GM12878 (cell line): ENCODE measurements around the gene MUC5B. TPM values are rescaled to one million over a fixed set of nuclear protein-coding genes. Genes with fewer than 3 reads are reported as not detected.

Experiments used
- ATAC-seq: fragments of 200-7000 bp; cut with Tn5 transposase; 3 replicates; pipeline ENCODE4 v1.9.1; 2020; ENCODE audit warnings: mild to moderate bottlenecking, moderate library complexity
- BruUV-seq: library from RNA; stranded (reverse); fragments of 400-500 nt; replicated peaks from 2 replicates; lab custom pipeline; 2021; lab: Mats Ljungman, UMichigan
- CTCF ChIA-PET: fragments of 300-600 bp; sonication (Branson Sonifier 250); formaldehyde crosslinking; extraction: SDS; loops from one replicate; lab custom pipeline; 2021; ENCODE audit warnings: inconsistent platforms; lab: Yijun Ruan, JAX
- POLR2A ChIA-PET: fragments of 350-600 bp; formaldehyde crosslinking; extraction: SDS; loops from one replicate; lab custom pipeline; 2021; ENCODE audit warnings: inconsistent platforms; lab: Charles Lee
- RAD21 ChIA-PET: fragments of 300-600 bp; sonication (Branson Sonifier 250); formaldehyde crosslinking; loops from one replicate; lab custom pipeline; 2023; ENCODE audit warnings: antibody characterized with exemption; ENCODE audit not compliant: unreplicated experiment; lab: Charles Lee
- SMC1A ChIA-PET: fragments of 300-600 bp; sonication (Branson Sonifier 250); formaldehyde crosslinking; loops from one replicate; lab custom pipeline; 2023; ENCODE audit not compliant: unreplicated experiment, uncharacterized antibody; lab: Charles Lee
- DNase-seq: peaks from one replicate; pipeline ENCODE4 v3.0.0-alpha.2; 2011; ENCODE audit warnings: low read depth, low spot score
- FAIRE-seq: peaks from 3 replicates; lab custom pipeline; 2011; peaks lifted over from hg19 to GRCh38; lab: Jason Lieb, UNC
- H2AFZ ChIP-seq: 2 replicates; pipeline ENCODE4 v1.6.0; 2011; ENCODE audit warnings: low read depth, low read length, control low read depth; ENCODE audit not compliant: control insufficient read depth
- H3K27ac ChIP-seq: 2 replicates; pipeline ENCODE4 v1.5.1; 2011; ENCODE audit warnings: control low read depth; ENCODE audit not compliant: control insufficient read depth, insufficient read depth
- H3K27me3 ChIP-seq, 2 experiments: replicated peaks in 1 of 2; 2 replicates each; pipeline versions ENCODE4 v1.6.0 to v1.6.1; 2011; ENCODE audit warnings: low read length in 1 of 2; ENCODE audit not compliant: control insufficient read depth in 2 of 2, insufficient read depth in 2 of 2
- H3K36me3 ChIP-seq, 2 experiments: 2 replicates each; pipeline ENCODE4 v1.5.1; 2011; ENCODE audit warnings: low read length in 1 of 2; ENCODE audit not compliant: control insufficient read depth in 2 of 2, insufficient read depth in 2 of 2
- H3K4me1 ChIP-seq: 2 replicates; pipeline ENCODE4 v1.6.1; 2011; ENCODE audit warnings: mild to moderate bottlenecking, low read length, moderate library complexity, mixed read lengths; ENCODE audit not compliant: control insufficient read depth, insufficient read depth
- H3K4me2 ChIP-seq: 2 replicates; pipeline ENCODE4 v1.6.0; 2011; ENCODE audit warnings: control low read depth; ENCODE audit not compliant: control insufficient read depth, insufficient read depth
- H3K4me3 ChIP-seq: fragments of 200-600 bp; sonication (generic); 2 replicates; pipeline ENCODE4 v1.5.1; 2016
- H3K79me2 ChIP-seq: 2 replicates; pipeline ENCODE4 v1.6.0; 2011; ENCODE audit warnings: low read length; ENCODE audit not compliant: control insufficient read depth, insufficient read depth
- H3K9ac ChIP-seq: 2 replicates; pipeline ENCODE4 v1.8.0; 2011; ENCODE audit warnings: low read length, control low read depth, mixed read lengths; ENCODE audit not compliant: control insufficient read depth, insufficient read depth
- H3K9me3 ChIP-seq: replicated peaks from 3 replicates; pipeline ENCODE4 v1.5.1; 2011; ENCODE audit warnings: mild to moderate bottlenecking, low read length; ENCODE audit not compliant: control insufficient read depth, insufficient read depth
- H4K20me1 ChIP-seq: 2 replicates; pipeline ENCODE4 v1.6.0; 2011; ENCODE audit not compliant: control insufficient read depth, insufficient read depth
- BRCA1 ChIP-seq: IDR thresholded peaks from 2 replicates; pipeline ENCODE4 v1.6.1; 2011; ENCODE audit warnings: low read depth, low read length, improper control_type of control experiment
- CEBPB ChIP-seq, 2 experiments: fragments of 150-350 bp in 1 of 2; IDR thresholded peaks; 2 replicates each; pipeline ENCODE4 v1.6.1; 2012 to 2014; ENCODE audit warnings: low read depth in 2 of 2, low read length in 2 of 2, borderline replicate concordance in 1 of 2, inconsistent platforms in 1 of 2
- CHD1 ChIP-seq: IDR thresholded peaks from 2 replicates; pipeline ENCODE4 v1.6.1; 2012; ENCODE audit warnings: low read depth, low read length, improper control_type of control experiment
- JUNB ChIP-seq: IDR thresholded peaks from 2 replicates; pipeline ENCODE4 v1.6.1; 2016; ENCODE audit warnings: antibody characterized with exemption, mild to moderate bottlenecking
- NR2F1 ChIP-seq: fragments of 450-650 bp; conservative IDR thresholded peaks from 2 replicates; pipeline ENCODE4 v1.6.1; 2017; ENCODE audit warnings: mild to moderate bottlenecking
- PKNOX1 ChIP-seq: fragments of 450-650 bp; IDR thresholded peaks from 2 replicates; pipeline ENCODE4 v1.6.1; 2016; ENCODE audit warnings: mild to moderate bottlenecking
- PML ChIP-seq: IDR thresholded peaks from 2 replicates; pipeline ENCODE4 v1.6.1; 2012; ENCODE audit warnings: low read length, inconsistent platforms
- SMAD1 ChIP-seq: fragments of 450-650 bp; IDR thresholded peaks from 2 replicates; pipeline ENCODE4 v1.6.1; 2018; ENCODE audit warnings: mild to moderate bottlenecking, low read depth; ENCODE audit not compliant: partially characterized antibody
- SUPT20H ChIP-seq: IDR thresholded peaks from 2 replicates; pipeline ENCODE4 v1.6.1; 2011; ENCODE audit warnings: low read depth, mild to moderate bottlenecking, low read length, moderate library complexity, borderline replicate concordance; ENCODE audit not compliant: control insufficient read depth
- SUZ12 ChIP-seq: fragments of 200-600 bp; sonication (generic); IDR thresholded peaks from one replicate; pipeline ENCODE4 v1.6.1; 2018; ENCODE audit warnings: antibody characterized with exemption, mild to moderate bottlenecking; ENCODE audit not compliant: unreplicated experiment
- ZBTB33 ChIP-seq: fragments of 450-650 bp; IDR thresholded peaks from 2 replicates; pipeline ENCODE4 v1.6.1; 2017; ENCODE audit warnings: mild to moderate bottlenecking
- ZSCAN29 ChIP-seq: fragments of 450-650 bp; IDR thresholded peaks from 2 replicates; pipeline ENCODE4 v1.6.1; 2017; ENCODE audit warnings: mild to moderate bottlenecking, moderate library complexity
- WGBS: methylation state at CpG from one replicate; pipeline ENCODE4 v1.1.6; 2016; ENCODE audit warnings: low lambda C conversion rate; ENCODE audit not compliant: insufficient replicate concordance, insufficient coverage; ENCODE audit errors: missing lambda C conversion rate; 5-methylcytosine and 5-hydroxymethylcytosine counted together
- in situ Hi-C: fragments of 300-500 bp; cut with MboI; formaldehyde crosslinking; loops from 9 replicates; pipeline ENCODE4 v1.14.3; 2018; ENCODE audit warnings: mixed read lengths
- intact Hi-C: fragments of 100-400 bp; cut with micrococcal nuclease; formaldehyde crosslinking; loops from one replicate; pipeline ENCODE4 v1.14.2; 2022; ENCODE audit not compliant: unreplicated experiment
- polyA plus RNA-seq, 11 experiments: library from polyadenylated mRNA; depleted of rRNA in 4 of 11; unstranded in 6 of 11; stranded (reverse) in 5 of 11; fragments of >200 nt; fragmentation: Nextera tagmentation in 4 of 11; fragmentation: Illumina TruSeq in 1 of 11; extraction: Ambion mirVana in 4 of 11; extraction: Trizol in 1 of 11; gene quantifications; 1 replicate in 1 of 11; 2 replicates in 10 of 11; pipeline versions ENCODE4 v1.2.1 to v1.2.3, GENCODE V29; 2011 to 2016; ENCODE audit warnings: inconsistent platforms in 2 of 11, missing spikeins in 2 of 11, low read depth in 1 of 11
- total RNA-seq, 4 experiments: library from RNA; depleted of rRNA in 3 of 4; stranded (reverse); fragments of >200 nt in 3 of 4; fragmentation: Illumina TruSeq in 1 of 4; extraction: Trizol in 1 of 4; gene quantifications; 2 replicates each; pipeline versions ENCODE4 v1.2.1 to v1.2.3, GENCODE V29; 2013 to 2021
- TF ChIP-seq, protein P1 (sequence below): fragments of 450-650 bp; IDR thresholded peaks from 2 replicates; pipeline ENCODE4 v1.6.1; 2017; ENCODE audit warnings: borderline replicate concordance

Gene MUC5B
- total and polyA plus RNA-seq, 10 of the 15 experiments (the other 5 are each of a cell fraction or from before 2014, with no cell fraction given): 1.5 TPM; not detected in 9

DNA sequence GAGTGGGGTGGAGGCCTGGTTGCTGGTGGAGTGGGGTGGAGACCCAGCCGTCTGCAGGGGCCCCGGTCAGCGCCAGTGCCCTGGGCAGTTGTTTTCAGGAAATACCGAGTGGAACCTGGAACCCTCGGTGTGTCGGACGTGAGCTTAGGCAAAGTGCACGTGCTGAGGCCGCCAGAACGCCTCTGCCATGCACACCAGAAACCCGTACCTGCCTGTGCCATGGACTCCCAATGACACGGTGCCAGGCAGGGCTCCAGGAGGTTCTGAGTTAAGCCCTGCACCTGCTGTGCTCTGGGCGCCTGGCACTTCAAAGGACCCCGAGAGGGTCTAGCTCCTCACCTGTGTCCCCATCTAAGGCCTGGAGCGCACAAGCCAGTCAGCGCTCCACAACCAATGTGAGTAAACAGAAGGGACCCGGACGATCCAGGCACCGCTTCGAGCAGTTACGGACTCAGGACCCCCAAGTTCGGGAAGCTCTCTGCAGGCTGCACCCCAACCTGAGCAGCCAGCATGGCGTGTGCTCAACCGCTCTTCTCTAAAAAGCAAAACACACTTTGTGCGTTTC is 74.2 kb downstream of the MUC5B start:
- ChIA-PET CTCF (interaction anchor here (1.3 kb wide), 1 partner anchor 11 kb away, joined by 3 read pairs; no protein-coding TSS in a partner anchor), SMC1A (no interaction called here), RAD21 (no interaction called here), POLR2A (no interaction called here)
- 96% methylated on average over 21 of the region's 25 CpGs for WGBS
- Histone ChIP-seq H3K4me2 (no peak overlapping the region), H3K27ac (no peak overlapping the region), H3K4me1 (no peaks in the 10 kb centered on the region), H2AFZ (no peak overlapping the region), H4K20me1 (no peaks in the 10 kb centered on the region), H3K9me3 (no peaks in the 10 kb centered on the region; the same call in 2 of the 3 replicates), H3K36me3 (peaks cover 3 to 8% of the 10 kb centered on the region in 2 experiments; a peak in 3 of 4 replicates), H3K79me2 (no peaks in the 10 kb centered on the region; the same call in 1 of the 2 replicates), H3K4me3 (no peak overlapping the region), H3K9ac (no peak overlapping the region), H3K27me3 (no peaks in the 10 kb centered on the region)
- ATAC-seq (no peak), DNase-seq (no peak), FAIRE-seq (no peak)
- no TSS peak for BruUV-seq
- intact Hi-C loops: no loop called here
- no peak for TF ChIP-seq ZSCAN29
- no peak for TF ChIP-seq SUZ12
- TF ChIP-seq, protein P1, sequence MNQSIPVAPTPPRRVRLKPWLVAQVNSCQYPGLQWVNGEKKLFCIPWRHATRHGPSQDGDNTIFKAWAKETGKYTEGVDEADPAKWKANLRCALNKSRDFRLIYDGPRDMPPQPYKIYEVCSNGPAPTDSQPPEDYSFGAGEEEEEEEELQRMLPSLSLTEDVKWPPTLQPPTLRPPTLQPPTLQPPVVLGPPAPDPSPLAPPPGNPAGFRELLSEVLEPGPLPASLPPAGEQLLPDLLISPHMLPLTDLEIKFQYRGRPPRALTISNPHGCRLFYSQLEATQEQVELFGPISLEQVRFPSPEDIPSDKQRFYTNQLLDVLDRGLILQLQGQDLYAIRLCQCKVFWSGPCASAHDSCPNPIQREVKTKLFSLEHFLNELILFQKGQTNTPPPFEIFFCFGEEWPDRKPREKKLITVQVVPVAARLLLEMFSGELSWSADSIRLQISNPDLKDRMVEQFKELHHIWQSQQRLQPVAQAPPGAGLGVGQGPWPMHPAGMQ: no peak
- TF ChIP-seq NR2F1: no peak
- no peak for TF ChIP-seq PKNOX1
- no peak for TF ChIP-seq JUNB
- no peak for TF ChIP-seq SUPT20H
- TF ChIP-seq CEBPB (IDR thresholded peaks at IDR 0.05; ENCODE audit: borderline replicate concordance in 1 of 2, low read depth in 2 of 2, low read length in 2 of 2): no peak
- TF ChIP-seq CHD1: no peak
- TF ChIP-seq SMAD1: no peak
- TF ChIP-seq BRCA1: no peak
- no peak for TF ChIP-seq ZBTB33
- no peak for TF ChIP-seq PML
- in situ Hi-C loops: no loop called here
